Gastrocnemius medialis (tissue), 4 donors: Measurements from ENCODE around the gene KCMF1.

Source experiments
- POLR2A ChIP-seq, 2 donors: fragments of 450-650 bp; IDR thresholded peaks; one replicate each; pipeline ENCODE4 v1.6.1; 2017; ENCODE audit warnings: antibody characterized with exemption in 2 of 2, mild to moderate bottlenecking in 2 of 2, moderate library complexity in 2 of 2
- TF ChIP-seq, protein P1 (sequence below), 5 experiments: fragments of 450-650 bp in 3 of 5; fragments of 200-600 bp in 2 of 5; sonication (generic) in 2 of 5; IDR thresholded peaks in 4 of 5; conservative IDR thresholded peaks in 1 of 5; 1 replicate in 4 of 5; 2 replicates in 1 of 5; pipeline ENCODE4 v1.5.1; 2016 to 2019; ENCODE audit warnings: antibody characterized with exemption in 5 of 5, mild to moderate bottlenecking in 3 of 5, moderate library complexity in 3 of 5

GRCh38 chr2:85049236-85049635 lies 78.3 kb downstream of the KCMF1 start:
- TF ChIP-seq, protein P1, sequence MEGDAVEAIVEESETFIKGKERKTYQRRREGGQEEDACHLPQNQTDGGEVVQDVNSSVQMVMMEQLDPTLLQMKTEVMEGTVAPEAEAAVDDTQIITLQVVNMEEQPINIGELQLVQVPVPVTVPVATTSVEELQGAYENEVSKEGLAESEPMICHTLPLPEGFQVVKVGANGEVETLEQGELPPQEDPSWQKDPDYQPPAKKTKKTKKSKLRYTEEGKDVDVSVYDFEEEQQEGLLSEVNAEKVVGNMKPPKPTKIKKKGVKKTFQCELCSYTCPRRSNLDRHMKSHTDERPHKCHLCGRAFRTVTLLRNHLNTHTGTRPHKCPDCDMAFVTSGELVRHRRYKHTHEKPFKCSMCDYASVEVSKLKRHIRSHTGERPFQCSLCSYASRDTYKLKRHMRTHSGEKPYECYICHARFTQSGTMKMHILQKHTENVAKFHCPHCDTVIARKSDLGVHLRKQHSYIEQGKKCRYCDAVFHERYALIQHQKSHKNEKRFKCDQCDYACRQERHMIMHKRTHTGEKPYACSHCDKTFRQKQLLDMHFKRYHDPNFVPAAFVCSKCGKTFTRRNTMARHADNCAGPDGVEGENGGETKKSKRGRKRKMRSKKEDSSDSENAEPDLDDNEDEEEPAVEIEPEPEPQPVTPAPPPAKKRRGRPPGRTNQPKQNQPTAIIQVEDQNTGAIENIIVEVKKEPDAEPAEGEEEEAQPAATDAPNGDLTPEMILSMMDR (IDR thresholded peaks at IDR 0.05 in 4 of 5, conservative IDR thresholded peaks at IDR 0.05 in 1 of 5), result no peak
- TF ChIP-seq POLR2A (IDR thresholded peaks at IDR 0.05), result no peak
